Measurements from ENCODE around the gene JMJD4. TPM values are rescaled to one million over a fixed set of nuclear protein-coding genes. Genes with fewer than 3 reads are reported as not detected.

JMJD4 gene
- total and polyA plus RNA-seq, 9 of the 15 experiments (the other 6 are each of a cell fraction or from before 2014, with no cell fraction given): 1.4 to 42.6 (median 29.2) TPM

GRCh38 chr1:227735539-227736285, 610 bp upstream of the JMJD4 start (continued):
- TF ChIP-seq CAMTA2 (CRISPR knock-in tag; conservative IDR thresholded peaks at IDR 0.05) (no peak), ZNF384 (IDR thresholded peaks at IDR 0.05; ENCODE audit: low read depth, low read length) (no peak), SMAD2 (IDR thresholded peaks at IDR 0.05; ENCODE audit: low read depth, low read length) (no peak), CBFB (CRISPR knock-in tag; IDR thresholded peaks at IDR 0.05) (no peak), NR3C1 (CRISPR knock-in tag; IDR thresholded peaks at IDR 0.05) (peak; percentile 45; the same call in 1 of the 2 replicates), ZFP1 (CRISPR knock-in tag; IDR thresholded peaks at IDR 0.05) (0 out of 2 replicates have a peak, but pooled peaks have one; percentile 0), ARID2 (IDR thresholded peaks at IDR 0.05) (no peak), GABPB2 (CRISPR knock-in tag; conservative IDR thresholded peaks at IDR 0.05) (no peak), NFATC3 (IDR thresholded peaks at IDR 0.05) (no peak), DMBX1 (CRISPR knock-in tag; IDR thresholded peaks at IDR 0.05; ENCODE audit: borderline replicate concordance) (no peak), SMARCA5 (IDR thresholded peaks at IDR 0.05) (0 out of 2 replicates have a peak, but pooled peaks have one; percentile 43), SRSF7 (optimal IDR thresholded peaks at IDR 0.05; ENCODE audit: low read depth, low read length) (no peak), ZNF57 (CRISPR knock-in tag; IDR thresholded peaks at IDR 0.05) (peak; percentile 44; the same call in 1 of the 2 replicates), ELF4 (CRISPR knock-in tag; IDR thresholded peaks at IDR 0.05) (no peak), ETV1 (tag; conservative IDR thresholded peaks at IDR 0.05; ENCODE audit: low read depth) (no peak), CXXC5 (CRISPR knock-in tag; IDR thresholded peaks at IDR 0.05) (0 out of 2 replicates have a peak, but pooled peaks have one; percentile 4), RAD51 (IDR thresholded peaks at IDR 0.05; ENCODE audit: borderline replicate concordance, low read depth) (no peak), ZNF431 (CRISPR knock-in tag; IDR thresholded peaks at IDR 0.05) (peak; percentile 3; the same call in 1 of the 2 replicates), DIDO1 (tag; IDR thresholded peaks at IDR 0.05; ENCODE audit: low read depth) (no peak), GABPB1 (CRISPR knock-in tag; IDR thresholded peaks at IDR 0.05) (no peak), MED1 (CRISPR knock-in tag; IDR thresholded peaks at IDR 0.05; ENCODE audit: borderline replicate concordance) (no peak), ZNF77 (CRISPR knock-in tag; IDR thresholded peaks at IDR 0.05) (no peak), SIX5 (IDR thresholded peaks at IDR 0.05; ENCODE audit: borderline replicate concordance in 1 of 2, insufficient read depth in 1 of 2, low read depth in 1 of 2, low read length in 2 of 2) (no peak)
- TF ChIP-seq, protein P1, sequence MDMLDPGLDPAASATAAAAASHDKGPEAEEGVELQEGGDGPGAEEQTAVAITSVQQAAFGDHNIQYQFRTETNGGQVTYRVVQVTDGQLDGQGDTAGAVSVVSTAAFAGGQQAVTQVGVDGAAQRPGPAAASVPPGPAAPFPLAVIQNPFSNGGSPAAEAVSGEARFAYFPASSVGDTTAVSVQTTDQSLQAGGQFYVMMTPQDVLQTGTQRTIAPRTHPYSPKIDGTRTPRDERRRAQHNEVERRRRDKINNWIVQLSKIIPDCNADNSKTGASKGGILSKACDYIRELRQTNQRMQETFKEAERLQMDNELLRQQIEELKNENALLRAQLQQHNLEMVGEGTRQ (CRISPR knock-in tag; IDR thresholded peaks at IDR 0.05): 0 out of 2 replicates have a peak, but pooled peaks have one; percentile 2
- TF ChIP-seq, protein P2, sequence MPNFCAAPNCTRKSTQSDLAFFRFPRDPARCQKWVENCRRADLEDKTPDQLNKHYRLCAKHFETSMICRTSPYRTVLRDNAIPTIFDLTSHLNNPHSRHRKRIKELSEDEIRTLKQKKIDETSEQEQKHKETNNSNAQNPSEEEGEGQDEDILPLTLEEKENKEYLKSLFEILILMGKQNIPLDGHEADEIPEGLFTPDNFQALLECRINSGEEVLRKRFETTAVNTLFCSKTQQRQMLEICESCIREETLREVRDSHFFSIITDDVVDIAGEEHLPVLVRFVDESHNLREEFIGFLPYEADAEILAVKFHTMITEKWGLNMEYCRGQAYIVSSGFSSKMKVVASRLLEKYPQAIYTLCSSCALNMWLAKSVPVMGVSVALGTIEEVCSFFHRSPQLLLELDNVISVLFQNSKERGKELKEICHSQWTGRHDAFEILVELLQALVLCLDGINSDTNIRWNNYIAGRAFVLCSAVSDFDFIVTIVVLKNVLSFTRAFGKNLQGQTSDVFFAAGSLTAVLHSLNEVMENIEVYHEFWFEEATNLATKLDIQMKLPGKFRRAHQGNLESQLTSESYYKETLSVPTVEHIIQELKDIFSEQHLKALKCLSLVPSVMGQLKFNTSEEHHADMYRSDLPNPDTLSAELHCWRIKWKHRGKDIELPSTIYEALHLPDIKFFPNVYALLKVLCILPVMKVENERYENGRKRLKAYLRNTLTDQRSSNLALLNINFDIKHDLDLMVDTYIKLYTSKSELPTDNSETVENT (CRISPR knock-in tag; IDR thresholded peaks at IDR 0.05): no peak
- TF ChIP-seq, protein P3, sequence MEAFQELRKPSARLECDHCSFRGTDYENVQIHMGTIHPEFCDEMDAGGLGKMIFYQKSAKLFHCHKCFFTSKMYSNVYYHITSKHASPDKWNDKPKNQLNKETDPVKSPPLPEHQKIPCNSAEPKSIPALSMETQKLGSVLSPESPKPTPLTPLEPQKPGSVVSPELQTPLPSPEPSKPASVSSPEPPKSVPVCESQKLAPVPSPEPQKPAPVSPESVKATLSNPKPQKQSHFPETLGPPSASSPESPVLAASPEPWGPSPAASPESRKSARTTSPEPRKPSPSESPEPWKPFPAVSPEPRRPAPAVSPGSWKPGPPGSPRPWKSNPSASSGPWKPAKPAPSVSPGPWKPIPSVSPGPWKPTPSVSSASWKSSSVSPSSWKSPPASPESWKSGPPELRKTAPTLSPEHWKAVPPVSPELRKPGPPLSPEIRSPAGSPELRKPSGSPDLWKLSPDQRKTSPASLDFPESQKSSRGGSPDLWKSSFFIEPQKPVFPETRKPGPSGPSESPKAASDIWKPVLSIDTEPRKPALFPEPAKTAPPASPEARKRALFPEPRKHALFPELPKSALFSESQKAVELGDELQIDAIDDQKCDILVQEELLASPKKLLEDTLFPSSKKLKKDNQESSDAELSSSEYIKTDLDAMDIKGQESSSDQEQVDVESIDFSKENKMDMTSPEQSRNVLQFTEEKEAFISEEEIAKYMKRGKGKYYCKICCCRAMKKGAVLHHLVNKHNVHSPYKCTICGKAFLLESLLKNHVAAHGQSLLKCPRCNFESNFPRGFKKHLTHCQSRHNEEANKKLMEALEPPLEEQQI (IDR thresholded peaks at IDR 0.05): no peak
